ENCODE measurements around the gene ACBD4.
A peak's percentile ranks its signal among the peaks of the same experiment; 100 is the strongest.

The ACBD4 gene

DNA sequence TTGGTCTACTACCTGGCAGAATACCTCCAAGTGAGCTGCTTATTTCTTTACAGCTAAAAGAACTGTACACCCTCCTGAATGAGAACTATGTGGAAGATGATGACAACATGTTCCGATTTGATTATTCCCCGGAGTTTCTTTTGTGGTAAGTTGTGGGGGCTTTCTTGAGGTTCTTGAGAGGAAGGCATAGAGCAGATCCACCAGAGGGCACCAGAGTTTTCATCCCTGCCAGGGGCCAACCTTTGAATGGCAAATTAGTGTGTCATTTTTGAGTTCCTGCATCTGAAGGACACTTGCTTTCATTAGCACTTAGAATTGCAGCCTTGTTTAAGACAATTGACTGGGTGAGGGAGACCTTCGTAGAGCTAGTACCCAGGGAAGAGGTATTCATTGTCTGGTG, 39.3 kb upstream of the ACBD4 start:
- no peak for DNase-seq (ENCODE audit: insufficient read length)
- peak; percentile 9 for FAIRE-seq
- no peak for TF ChIP-seq POLR2A (IDR thresholded peaks at IDR 0.05; ENCODE audit: low read depth, low read length)
- TF ChIP-seq POLR2AphosphoS5 (IDR thresholded peaks at IDR 0.05; ENCODE audit: low read depth, low read length) = no peak

DNA sequence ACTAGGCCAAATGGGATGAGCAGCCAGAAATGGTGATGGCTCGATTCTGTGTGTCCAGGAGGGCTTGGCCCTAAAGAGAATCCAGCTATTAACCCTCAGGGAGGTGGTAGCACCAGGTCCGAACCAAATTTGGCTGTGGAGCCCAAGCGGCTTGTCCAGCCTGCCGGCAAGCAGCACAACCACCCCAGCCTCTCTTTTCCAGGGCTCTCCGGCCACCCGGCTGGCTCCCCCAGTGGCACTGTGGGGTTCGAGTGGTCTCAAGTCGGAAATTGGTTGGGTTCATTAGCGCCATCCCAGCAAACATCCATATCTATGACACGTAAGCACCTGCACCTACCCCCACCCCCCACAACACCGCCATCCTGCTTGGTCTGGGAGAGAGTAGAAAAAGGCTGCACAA, 38.6 kb upstream of the ACBD4 start:
- no peak for DNase-seq (ENCODE audit: insufficient read length)
- no peak for TF ChIP-seq TAF1 (IDR thresholded peaks at IDR 0.05; ENCODE audit: borderline replicate concordance, low read depth, low read length)
- no peak for TF ChIP-seq POLR2A (IDR thresholded peaks at IDR 0.05; ENCODE audit: low read depth, low read length)
- TF ChIP-seq POLR2AphosphoS5 (IDR thresholded peaks at IDR 0.05; ENCODE audit: low read depth, low read length) = no peak
- no peak for FAIRE-seq

DNA sequence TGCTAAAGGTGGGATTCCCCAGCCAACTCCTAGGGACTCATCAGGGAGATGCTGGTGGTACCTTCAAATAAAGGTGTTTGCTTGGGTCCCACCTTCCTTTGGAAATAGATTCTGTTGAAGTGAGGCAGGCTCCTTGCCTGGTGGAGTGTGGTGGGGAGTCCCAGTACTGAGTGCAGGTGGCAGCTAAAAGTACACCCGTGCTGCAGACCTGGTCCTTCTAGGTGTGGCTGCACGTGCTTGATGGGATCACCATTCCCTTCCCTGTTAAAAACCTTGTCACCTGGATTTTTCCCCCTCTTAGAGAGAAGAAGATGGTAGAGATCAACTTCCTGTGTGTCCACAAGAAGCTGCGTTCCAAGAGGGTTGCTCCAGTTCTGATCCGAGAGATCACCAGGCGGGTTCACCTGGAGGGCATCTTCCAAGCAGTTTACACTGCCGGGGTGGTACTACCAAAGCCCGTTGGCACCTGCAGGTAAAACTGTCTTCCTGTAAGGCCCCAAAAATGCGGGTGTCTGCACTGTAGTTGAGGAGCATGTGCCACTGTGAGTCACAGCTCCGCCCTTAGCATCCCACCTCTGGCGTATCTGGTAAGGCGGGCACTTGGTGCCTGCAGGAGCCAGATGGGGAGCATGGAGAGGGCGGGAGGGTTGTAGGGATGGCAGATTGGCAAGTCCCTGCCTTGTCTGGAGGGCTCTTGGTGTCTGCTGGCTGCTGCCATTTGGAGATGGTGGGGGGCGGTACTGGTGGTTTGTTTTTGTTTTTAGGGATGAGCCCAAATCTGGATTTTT, 37.2 kb upstream of the ACBD4 start:
- TF ChIP-seq POLR2AphosphoS5 (IDR thresholded peaks at IDR 0.05; ENCODE audit: low read depth, low read length) (no peak), TAF1 (IDR thresholded peaks at IDR 0.05; ENCODE audit: borderline replicate concordance, low read depth, low read length) (no peak), POLR2A (IDR thresholded peaks at IDR 0.05; ENCODE audit: low read depth, low read length) (no peak)
- FAIRE-seq (no peak), DNase-seq (ENCODE audit: insufficient read length) (no peak)

DNA sequence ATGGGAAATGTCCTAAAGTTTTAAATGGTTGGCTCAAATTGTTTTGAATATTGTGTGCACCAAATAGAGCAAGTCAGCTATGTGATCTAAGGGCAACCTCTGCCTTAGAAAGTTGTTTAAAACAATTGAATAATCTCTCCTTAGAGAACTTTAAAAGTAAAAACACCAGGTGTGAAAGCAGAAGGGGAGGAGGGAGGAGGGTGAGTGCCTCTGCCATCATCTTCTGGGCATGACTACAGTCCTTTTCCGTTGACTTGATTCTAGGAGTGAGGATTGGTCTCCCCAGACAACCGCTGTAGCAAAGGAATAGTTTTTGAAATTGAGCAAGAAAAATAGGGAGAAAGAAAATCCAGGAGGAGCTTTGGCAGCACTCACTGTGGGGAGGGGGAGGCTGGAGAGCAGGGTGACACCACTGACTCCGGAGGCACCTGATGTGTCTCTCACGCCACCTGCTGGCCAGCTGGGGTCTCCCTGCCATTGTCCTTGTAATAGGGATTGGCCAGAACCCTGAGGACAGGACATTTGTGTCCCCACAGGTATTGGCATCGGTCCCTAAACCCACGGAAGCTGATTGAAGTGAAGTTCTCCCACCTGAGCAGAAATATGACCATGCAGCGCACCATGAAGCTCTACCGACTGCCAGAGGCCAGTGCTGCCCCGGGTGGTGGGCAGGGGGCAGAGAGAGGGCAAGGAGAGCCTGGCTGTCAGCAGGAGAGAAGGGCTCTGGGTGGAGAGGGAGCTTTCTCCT, 36.4 kb upstream of the ACBD4 start:
- DNase-seq (ENCODE audit: insufficient read length) = peak; percentile 87
- peak; percentile 57 for FAIRE-seq
- TF ChIP-seq TAF1 (IDR thresholded peaks at IDR 0.05; ENCODE audit: borderline replicate concordance, low read depth, low read length) (no peak), POLR2AphosphoS5 (IDR thresholded peaks at IDR 0.05; ENCODE audit: low read depth, low read length) (no peak)

DNA sequence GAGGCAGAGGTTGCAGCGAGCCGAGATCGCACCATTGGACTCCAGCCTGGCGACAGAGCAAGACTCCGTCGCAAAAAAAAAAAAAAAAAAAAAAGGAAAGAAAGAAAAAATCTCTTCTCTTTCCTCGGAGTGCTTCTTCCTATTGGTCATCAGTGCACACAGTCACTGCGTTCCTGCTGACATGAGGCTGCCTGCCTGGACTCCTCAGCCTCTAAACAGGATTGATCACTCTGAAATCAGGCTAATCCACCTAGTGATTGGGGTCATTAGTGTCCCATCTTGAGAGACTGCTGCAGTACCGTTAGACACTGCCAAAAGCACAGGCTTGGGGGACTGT, 34.0 kb upstream of the ACBD4 start:
- DNase-seq (ENCODE audit: insufficient read length) (no peak), FAIRE-seq (no peak)
- TF ChIP-seq POLR2A (IDR thresholded peaks at IDR 0.05; ENCODE audit: low read depth, low read length) = no peak
- TF ChIP-seq POLR2AphosphoS5 (IDR thresholded peaks at IDR 0.05; ENCODE audit: low read depth, low read length) = no peak
- TF ChIP-seq TAF1 (IDR thresholded peaks at IDR 0.05; ENCODE audit: borderline replicate concordance, low read depth, low read length) = no peak

DNA sequence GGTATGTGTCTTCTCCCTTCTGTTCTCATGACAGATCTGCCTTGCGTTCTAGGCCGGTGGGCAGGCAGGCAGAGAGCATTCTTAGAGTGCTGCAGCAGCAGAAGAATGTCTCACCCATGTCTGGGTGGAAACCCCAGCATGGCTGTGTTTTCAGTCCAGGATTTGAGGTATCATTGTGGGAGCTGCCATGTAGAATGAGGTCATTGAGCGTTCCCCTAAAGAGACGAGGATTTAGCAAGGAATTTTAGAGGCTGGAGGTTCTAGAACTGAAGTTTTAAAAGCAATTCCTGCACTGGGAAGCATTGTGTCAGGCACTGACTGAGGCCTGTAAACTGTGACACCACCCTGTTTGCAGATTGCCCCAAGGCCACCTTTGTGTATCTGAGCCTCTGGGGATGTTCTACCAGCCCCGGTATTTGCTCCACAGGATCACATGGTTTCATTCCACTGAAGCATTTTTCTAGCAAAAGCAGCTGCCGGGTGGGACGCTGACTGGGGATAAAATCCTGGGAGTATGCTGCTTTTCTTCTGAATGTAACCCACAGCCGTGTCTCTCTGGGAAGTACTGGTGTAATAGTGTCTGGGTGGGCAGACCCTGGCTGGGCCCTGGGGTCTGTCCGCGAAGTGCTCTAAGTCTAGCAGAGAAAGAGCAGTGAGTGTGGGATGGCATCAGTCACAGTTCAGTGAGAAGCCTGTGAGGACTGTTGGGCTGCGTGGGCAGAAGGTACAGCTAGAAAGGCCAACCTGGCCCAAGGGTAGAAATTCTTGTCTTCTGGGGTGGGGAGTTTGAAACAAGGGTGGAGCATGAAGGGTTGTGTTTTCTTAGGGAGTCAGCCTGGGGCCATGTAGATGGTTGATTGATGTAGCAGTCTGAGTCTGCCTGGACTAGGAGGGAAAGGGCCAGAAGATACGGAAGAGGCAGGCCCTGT, 33.3 kb upstream of the ACBD4 start:
- no peak for DNase-seq (ENCODE audit: insufficient read length)
- no peak for TF ChIP-seq POLR2AphosphoS5 (IDR thresholded peaks at IDR 0.05; ENCODE audit: low read depth, low read length)
- no peak for TF ChIP-seq POLR2A (IDR thresholded peaks at IDR 0.05; ENCODE audit: low read depth, low read length)
- TF ChIP-seq TAF1 (IDR thresholded peaks at IDR 0.05; ENCODE audit: borderline replicate concordance, low read depth, low read length) = no peak
- no peak for FAIRE-seq

DNA sequence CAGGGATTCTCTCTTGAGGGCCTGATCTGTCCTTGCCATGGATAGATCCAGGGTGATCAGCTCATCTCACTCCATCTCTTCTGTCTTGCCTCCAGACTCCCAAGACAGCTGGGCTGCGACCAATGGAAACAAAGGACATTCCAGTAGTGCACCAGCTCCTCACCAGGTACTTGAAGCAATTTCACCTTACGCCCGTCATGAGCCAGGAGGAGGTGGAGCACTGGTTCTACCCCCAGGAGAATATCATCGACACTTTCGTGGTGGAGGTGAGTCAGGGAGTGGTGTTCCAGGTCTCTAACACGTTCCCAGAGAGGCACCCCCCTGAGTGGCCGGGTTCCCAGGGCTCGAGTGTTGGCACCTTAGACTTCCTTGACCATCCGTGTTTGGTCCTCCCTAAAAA, 32.6 kb upstream of the ACBD4 start:
- TF ChIP-seq TAF1 (IDR thresholded peaks at IDR 0.05; ENCODE audit: borderline replicate concordance, low read depth, low read length) (no peak), POLR2A (IDR thresholded peaks at IDR 0.05; ENCODE audit: low read depth, low read length) (no peak), POLR2AphosphoS5 (IDR thresholded peaks at IDR 0.05; ENCODE audit: low read depth, low read length) (no peak)
- DNase-seq (ENCODE audit: insufficient read length) (no peak), FAIRE-seq (no peak)

DNA sequence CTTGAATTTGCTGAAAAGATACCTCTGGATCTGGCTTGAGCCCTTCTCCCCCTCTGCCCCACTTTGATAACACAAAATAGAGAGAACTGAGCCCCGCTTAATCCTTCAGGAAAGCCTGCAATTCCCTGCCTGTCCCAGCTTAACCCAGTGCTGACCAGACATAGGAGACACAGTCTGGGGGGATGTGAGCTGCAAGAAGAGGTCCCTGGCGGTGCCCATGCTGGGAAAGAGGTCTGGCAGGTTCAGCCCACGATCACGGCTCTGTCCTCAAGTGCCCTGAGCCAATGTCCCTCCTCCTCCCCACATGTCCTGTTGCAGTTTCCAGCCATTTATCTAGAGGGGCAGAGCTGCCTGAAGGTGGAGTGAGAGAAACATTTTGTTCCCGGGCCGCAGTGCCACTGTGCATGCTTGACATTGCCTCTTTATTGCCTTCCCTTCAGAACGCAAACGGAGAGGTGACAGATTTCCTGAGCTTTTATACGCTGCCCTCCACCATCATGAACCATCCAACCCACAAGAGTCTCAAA, 32.2 kb upstream of the ACBD4 start:
- no peak for TF ChIP-seq POLR2A (IDR thresholded peaks at IDR 0.05; ENCODE audit: low read depth, low read length)
- TF ChIP-seq POLR2AphosphoS5 (IDR thresholded peaks at IDR 0.05; ENCODE audit: low read depth, low read length) = no peak
- no peak for TF ChIP-seq TAF1 (IDR thresholded peaks at IDR 0.05; ENCODE audit: borderline replicate concordance, low read depth, low read length)
- no peak for DNase-seq (ENCODE audit: insufficient read length)
- FAIRE-seq = no peak

DNA sequence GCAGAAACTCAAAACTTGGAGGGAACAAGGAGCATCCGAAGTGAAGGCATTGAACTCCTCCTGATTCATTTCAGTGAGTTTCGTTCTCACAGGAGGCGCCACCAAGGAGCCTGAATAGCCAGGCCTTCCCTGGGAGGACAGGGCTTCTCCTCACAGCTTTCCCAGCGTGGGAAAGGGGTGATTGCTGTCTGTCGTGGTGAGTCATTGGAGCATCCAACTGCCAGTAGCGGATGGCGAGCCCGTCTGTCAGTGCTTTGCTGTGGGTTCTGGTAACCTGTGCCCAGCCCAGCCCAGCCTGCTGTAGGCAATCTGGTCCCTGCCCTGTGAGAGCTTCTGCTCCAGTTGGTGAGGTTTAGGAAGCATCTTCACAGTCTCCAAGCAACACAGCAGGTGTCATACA, 31.5 kb upstream of the ACBD4 start:
- DNase-seq (ENCODE audit: insufficient read length) (no peak), FAIRE-seq (no peak)
- no peak for TF ChIP-seq POLR2AphosphoS5 (IDR thresholded peaks at IDR 0.05; ENCODE audit: low read depth, low read length)
- TF ChIP-seq POLR2A (IDR thresholded peaks at IDR 0.05; ENCODE audit: low read depth, low read length) = no peak
- no peak for TF ChIP-seq TAF1 (IDR thresholded peaks at IDR 0.05; ENCODE audit: borderline replicate concordance, low read depth, low read length)

DNA sequence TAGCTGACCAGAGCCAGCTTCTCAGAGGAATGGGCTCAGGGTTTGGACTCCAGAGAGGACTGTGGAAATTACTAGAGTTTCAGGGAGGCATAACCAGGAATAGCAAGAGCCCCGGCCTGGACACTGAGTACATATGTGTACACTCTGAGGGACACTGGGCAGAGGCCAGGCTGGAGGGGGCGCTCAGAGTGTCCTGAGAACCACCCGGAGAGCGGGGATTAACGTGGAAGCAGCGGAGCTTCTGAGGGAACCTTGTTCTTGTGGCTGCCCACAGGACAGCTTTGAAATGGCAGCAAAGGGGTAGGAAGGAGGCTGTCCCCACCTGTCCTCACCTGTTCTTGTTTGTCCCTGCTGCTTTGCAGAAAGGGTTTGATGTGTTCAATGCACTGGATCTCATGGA, 31.0 kb upstream of the ACBD4 start:
- DNase-seq (ENCODE audit: insufficient read length) = no peak
- no peak for TF ChIP-seq POLR2AphosphoS5 (IDR thresholded peaks at IDR 0.05; ENCODE audit: low read depth, low read length)
- no peak for TF ChIP-seq TAF1 (IDR thresholded peaks at IDR 0.05; ENCODE audit: borderline replicate concordance, low read depth, low read length)
- TF ChIP-seq POLR2A (IDR thresholded peaks at IDR 0.05; ENCODE audit: low read depth, low read length) = no peak
- FAIRE-seq = no peak

DNA sequence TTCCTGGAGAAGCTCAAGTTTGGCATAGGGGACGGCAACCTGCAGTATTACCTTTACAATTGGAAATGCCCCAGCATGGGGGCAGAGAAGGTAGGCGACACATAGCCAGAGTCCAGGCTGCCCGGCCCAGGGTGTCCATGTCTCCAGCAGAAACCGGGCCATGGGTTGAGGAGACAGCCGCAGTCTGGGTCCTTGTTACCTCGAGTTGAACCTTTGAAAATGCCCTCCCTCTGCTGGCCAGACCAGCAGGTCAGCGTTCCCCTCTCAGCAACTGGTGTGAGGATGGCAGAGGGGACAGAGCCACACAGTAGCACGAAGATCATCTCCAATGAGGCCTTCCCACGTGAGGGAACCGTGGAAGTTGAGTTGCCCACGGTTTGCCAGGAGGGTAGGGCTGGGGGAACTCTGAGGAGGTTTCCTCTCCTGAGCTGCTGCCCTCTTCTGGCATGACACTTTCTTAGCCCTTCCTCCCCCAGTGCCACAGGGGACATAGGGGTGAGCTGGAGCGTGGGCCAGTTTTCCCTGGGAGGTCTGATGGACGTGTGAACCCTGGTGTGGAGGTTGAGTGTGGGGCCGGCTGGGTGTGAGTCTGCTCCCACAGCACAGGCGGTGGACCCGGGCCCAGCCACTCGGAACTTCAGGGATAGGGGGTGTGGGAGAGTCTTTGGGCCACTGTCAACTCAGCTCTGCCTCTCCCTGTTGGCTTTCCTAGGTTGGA, 30.4 kb upstream of the ACBD4 start:
- TF ChIP-seq POLR2AphosphoS5 (IDR thresholded peaks at IDR 0.05; ENCODE audit: low read depth, low read length) (no peak), TAF1 (IDR thresholded peaks at IDR 0.05; ENCODE audit: borderline replicate concordance, low read depth, low read length) (no peak), POLR2A (IDR thresholded peaks at IDR 0.05; ENCODE audit: low read depth, low read length) (no peak)
- FAIRE-seq (no peak), DNase-seq (ENCODE audit: insufficient read length) (no peak)
